GM23248 (cell line): Measurements from ENCODE around the gene LRP1.

ENCODE experiments used
- EZH2 ChIP-seq: fragments of 200-600 bp; sonication (generic); IDR thresholded peaks from 2 replicates; pipeline ENCODE4 v1.6.1; 2018; ENCODE audit warnings: antibody characterized with exemption, mild to moderate bottlenecking; ENCODE audit not compliant: insufficient read depth, poor library complexity, severe bottlenecking
- EZH2phosphoT487 ChIP-seq: fragments of 200-600 bp; sonication (generic); IDR thresholded peaks from 2 replicates; pipeline ENCODE4 v1.6.1; 2018; ENCODE audit warnings: antibody characterized with exemption, moderate library complexity, mild to moderate bottlenecking, low read depth; ENCODE audit not compliant: insufficient read depth

DNA sequence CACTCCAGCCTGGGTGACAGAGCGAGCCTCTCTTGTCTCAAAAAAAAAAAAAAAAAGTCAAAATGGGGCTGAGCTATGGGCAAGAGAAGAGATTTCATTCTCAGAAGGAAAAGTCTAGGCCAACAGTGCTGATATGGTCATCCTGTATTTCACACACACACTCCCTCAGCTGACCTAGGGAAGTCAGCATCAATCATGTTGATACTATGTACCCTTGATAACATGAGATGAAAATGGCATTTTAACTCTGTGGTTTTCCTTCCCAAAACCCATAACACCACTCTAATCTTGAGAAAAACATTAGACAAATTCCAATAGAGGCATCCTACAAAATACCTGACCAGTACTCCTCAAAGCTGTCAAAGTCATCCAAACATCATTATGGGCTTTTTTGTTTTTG, 47.4 kb upstream of the LRP1 start:
- TF ChIP-seq EZH2, result no peak
- TF ChIP-seq EZH2phosphoT487, result no peak
